NCI-H1694 (cell line): ENCODE measurements around the gene TARBP1.
"Not testable (repeated sequence)": the region's sequence is repeated elsewhere in the genome, so short reads cannot be mapped to it uniquely, and the experiment has no call there.

Experiments used
- DNase-seq: peaks from one replicate; lab custom pipeline; 2025; lab: John Stamatoyannopoulos, UW

Gene TARBP1

DNA sequence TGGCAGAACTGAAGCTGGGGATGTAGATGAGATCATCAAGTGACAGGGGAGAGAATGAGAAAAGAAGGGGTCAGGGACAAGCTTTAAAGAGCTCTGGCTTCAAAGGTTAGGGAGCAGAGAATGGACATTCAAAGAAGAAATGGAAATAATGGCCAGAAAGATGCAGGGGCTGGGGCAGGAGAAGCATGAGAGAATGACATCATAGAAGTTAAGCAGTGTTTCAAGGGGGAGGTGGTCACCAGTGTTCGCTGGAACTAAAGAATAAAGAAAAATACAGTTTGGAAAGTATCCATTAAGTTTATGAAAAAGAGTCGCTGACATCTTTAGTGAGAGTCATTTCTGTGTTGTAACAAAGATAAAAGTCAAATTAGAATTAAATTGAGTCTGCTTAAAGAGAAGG lies 44.3 kb downstream of the TARBP1 start:
- DNase-seq, result no peak

DNA sequence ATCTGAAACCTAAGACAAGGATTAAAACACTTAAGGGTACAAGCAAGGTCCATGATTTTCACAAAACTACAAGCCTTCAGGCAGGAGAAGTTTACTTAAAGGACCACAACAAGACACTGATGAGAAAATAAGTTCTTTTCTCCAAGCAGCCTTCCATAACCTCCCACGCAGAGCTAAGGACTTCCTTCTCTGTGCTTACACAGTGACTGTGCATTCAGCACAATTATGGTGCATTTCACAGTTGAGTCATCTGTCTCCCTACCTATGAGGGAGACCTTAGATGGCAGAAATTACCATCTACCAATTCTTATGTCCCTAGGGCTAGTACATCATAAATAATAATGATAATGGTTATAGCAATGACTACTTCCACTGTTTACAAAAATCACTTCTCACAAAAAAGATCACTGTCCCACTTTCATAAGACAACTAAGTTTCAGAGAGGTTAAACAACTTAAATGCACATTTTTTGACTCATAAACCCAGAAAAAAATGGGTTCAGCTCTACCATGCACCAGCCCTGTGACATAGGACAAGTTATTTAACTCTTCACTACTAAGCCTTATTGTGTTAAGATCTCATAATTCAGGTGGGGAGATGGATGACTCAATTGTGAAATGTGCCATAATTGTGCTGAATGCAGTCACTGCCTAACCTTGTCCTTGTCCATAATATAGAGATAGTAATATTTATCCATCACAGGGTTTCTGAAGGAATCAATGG lies 45.3 kb downstream of the TARBP1 start:
- DNase-seq, result no peak

DNA sequence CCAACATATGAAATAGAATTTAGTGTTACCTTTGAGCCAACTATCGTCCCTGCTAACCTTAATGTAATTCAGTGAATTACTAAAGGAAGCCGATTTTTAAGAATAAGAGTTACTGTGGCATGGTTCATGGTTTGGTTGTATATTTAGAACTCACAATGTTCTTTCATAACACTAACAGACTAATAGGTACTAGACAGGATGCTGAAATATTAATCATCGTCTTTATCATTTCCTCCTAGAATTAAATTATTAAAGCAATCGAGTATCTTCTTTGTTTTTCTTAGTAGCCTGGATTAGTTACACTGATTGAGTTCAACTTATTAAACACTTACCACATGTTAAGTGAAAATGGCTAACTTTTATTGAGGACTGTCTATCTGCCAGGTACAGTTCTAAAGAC lies 47.7 kb downstream of the TARBP1 start:
- no peak for DNase-seq

- no peak for DNase-seq
These were observed 48.3 kb downstream of the TARBP1 start for GRCh38 chr1:234430691-234431090.

DNA sequence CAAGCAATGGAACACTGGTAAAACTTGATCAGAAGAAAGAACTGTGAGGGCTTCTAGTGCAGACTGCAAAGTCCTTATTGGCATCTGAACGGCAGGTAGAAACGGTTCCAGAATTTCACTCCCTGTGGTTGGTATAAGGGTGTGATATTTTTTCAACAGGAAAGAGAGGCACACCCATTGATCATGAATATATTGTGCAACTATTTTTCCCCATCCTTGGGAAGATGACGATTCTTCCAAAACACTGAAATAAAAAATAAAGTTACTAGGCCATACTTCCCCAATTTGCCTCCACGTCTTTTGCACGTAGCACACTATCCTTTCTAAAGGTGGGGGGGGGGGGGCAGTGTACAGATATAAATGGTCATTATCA lies 49.6 kb downstream of the TARBP1 start:
- no peak for DNase-seq

- DNase-seq, result no peak
These were observed 50.9 kb downstream of the TARBP1 start for GRCh38 chr1:234427950-234428646.

DNA sequence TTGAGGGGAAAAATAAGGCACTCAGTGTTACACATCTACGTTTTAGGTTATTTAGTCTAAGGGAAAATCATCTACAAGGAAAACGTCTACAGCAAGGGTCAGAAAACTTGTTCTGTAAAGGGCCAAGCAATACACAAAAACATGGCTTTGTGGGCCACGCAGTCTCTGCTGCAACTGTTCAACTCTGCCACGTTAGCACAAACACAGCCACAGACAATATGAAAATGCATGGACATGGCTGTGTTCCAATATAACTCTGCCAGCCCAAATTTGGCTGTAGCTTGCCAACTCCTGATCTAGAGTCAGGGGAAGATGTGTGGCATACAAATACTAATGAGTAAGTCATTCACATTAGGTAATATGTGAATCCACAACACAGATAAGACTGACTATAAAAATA lies 65.0 kb downstream of the TARBP1 start:
- DNase-seq, result no peak

DNA sequence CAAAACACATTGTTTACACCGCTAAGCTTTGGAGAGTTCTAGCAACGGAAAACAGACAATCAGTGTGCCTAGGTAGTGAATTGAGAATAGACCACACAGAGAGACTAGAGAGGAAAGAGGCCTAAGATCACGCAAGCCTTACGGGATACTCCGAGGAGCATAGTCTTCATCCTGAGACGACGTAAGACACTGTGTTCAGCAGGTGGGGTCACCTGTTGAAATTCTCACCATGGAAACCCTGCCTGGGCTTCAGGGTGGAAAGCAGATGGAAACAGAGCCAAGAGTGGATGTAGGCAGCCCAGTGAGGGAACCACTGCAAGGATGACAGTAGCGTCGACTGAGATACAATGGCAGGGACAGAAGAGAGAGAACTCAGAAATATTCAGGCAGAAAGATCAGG lies 65.5 kb downstream of the TARBP1 start:
- no peak for DNase-seq

GRCh38 chr1:234412830-234413229 lies 66.1 kb downstream of the TARBP1 start:
- DNase-seq, result no peak

DNA sequence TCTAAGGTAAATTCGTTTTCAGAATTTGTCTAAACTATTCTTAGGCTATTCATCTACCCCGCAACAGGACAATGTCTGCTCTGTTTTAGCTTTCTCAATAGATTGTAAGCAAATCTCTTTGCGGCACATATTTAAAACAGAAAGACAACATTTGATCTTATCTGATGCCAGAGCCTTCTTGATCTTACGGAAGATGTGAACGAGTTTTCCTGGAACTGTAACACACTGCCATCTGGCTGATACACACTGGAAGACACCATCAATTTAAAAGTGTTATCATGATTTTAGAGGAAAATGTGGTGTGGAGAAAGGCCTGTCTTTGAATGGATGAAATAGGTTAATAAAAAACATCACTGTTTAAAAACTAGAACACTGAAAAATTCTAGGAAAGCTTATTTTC lies 69.7 kb downstream of the TARBP1 start:
- DNase-seq, result no peak

- DNase-seq, result no peak
These were observed 70.2 kb downstream of the TARBP1 start for GRCh38 chr1:234408757-234409156.

DNA sequence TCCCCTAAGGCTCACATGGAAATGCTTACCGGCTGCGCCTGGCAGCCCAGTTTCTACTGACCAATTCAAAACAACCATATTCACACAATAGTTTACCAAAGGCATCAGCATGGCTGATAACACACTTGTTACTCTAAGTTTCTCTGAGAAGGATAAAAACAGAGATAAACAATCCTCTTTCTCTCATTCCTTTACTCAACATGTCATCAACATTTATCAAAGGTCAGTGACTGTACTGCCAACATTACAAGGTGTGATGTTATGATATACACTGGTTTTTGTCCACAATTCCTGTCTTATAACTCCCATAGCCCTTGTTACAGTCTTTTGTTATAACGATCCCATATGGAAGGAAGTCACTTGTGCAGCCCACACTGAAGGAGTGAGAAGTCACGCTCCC lies 72.1 kb downstream of the TARBP1 start:
- no peak for DNase-seq

- DNase-seq, result no peak
These were observed 73.3 kb downstream of the TARBP1 start for GRCh38 chr1:234405676-234406075.

DNA sequence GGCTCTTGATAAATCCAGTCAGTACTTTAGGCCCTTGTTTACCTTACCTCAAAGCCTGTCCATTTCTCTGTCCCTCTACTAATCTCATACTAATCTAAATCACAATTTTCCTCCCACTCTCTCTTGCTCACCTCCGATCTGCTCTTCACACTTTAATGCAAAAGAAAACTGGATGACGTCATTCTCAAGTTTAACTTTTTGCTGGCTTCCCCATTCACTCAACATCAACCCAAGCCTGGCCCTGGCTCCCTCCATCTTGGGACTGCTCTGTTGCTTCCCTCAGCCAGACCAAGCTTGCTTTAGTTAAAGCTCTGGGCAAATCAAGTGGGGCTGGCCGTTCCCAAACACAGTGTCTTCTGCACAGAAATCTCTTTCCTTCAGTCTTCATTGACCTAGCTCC lies 76.0 kb downstream of the TARBP1 start:
- DNase-seq, result no peak

DNA sequence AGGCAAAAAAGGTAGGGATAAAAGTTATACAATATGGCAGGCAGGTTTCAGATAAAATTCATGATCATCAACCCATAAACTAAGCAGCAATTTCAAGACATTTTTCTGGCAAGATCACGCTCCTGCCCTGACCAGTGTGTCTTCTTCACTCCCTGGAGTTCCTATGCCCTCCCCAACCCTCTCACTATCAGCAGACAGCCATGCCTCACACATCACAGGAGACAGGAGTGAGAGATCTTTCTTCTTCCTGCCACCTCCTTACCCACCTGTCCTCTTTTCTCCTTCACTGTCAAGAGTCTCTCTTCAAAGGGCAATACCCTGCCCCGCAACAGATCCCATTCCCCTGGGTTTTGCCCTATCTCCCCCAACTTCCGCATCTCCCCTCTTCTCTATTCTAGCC lies 77.3 kb downstream of the TARBP1 start:
- no peak for DNase-seq

DNA sequence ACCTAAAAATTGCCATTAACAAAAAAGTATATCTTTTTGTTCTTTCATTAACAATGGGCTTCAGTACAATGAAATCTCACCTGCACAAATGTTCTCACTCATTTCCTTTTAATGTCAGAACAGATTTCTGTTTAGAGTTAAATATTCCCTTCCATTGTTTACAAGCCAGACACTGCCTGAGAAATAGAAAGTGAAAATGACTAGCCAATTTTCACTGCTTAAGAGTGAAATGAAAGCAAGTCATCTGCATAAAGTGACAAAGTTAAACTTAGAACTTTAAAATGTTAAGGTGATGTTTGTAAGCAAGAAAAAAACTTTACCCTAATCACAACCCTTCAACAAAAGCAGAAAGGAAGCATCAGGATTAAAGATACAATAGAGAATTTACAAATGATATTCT lies 78.2 kb downstream of the TARBP1 start:
- DNase-seq, result no peak

DNA sequence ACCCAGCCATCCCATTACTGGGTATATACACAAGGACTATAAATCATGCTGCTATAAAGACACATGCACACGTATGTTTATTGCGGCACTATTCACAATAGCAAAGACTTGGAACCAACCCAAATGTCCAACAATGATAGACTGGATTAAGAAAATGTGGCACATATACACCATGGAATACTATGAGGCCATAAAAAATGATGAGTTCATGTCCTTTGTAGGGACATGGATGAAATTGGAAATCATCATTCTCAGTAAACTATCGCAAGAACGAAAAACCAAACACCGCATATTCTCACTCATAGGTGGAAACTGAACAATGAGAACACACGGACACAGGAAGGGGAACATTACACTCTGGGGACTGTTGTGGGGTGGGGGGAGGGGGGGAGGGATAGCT lies 79.5 kb downstream of the TARBP1 start:
- DNase-seq, result not testable (repeated sequence)

DNA sequence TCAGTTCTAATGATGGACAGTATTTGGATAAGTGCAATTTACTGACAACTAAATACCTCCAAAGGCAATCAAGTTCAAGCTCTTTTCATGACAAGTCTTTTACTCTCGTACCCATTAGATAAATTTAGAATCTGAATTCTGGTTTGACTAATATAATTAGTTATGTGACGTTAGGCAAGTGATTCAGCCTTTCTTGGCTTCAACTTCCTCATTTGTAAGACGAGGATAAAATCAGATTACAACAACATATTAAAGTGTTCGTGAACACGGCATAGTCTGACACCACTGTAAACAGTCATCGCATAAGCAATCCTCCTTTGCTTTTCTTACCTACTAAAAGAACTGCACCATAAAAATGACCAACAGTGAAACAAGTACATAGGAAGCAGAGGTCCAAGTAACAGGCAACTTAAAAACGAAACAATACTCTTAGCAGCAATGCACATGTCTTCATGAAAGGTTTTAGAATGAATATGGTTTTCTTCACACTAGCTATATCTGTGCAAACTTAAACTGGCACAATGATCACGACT lies 80.1 kb downstream of the TARBP1 start:
- DNase-seq, result no peak

GRCh38 chr1:234397732-234398131 lies 81.2 kb downstream of the TARBP1 start:
- DNase-seq, result no peak

- DNase-seq, result no peak
These were observed 82.1 kb downstream of the TARBP1 start for GRCh38 chr1:234396871-234397270.

DNA sequence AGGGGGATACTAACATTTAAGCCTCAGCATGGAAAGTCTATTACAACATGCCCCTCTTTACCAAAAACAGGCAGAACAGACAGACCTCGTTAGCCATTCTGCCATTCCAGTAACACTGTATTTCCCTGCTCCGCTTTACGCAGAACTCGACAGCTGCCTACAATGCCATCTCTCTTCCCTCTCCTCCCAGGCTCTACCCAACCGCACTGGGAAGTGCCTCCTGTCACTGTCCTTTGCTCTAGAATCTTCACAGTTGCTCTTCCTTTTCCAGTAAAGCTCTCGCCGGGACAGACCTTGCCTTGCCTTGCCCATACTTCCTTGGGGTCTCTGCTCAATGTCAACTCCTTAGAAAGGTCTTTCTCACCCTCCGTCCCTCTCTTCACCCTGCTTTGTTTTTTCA lies 82.9 kb downstream of the TARBP1 start:
- DNase-seq, result no peak

DNA sequence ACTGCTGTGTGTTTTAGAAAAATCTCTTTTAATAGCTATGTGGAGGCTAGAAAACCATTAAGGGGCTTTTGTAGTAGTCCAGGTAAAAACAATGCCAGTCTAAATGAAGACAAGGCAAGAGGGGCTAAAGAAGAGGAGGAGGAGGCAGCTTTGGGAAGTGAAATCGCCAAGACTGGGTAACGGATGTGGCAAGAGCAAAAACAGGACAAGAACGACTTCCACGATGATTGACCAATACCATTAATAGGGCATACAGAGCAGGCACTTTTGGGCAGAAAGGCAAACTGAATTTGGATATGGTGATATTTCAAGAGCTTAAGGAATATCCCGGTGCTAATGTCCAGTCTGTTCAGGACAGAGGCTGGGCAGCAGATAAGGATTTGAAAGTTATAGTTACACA lies 83.7 kb downstream of the TARBP1 start:
- no peak for DNase-seq

- DNase-seq, result no peak
These were observed 85.8 kb downstream of the TARBP1 start for GRCh38 chr1:234393190-234393589.

- DNase-seq, result no peak
These were observed 90.9 kb downstream of the TARBP1 start for GRCh38 chr1:234388094-234388493.
